GM19099 (cell line): ENCODE data around the gene CCNDBP1.

Experiments used
- POLR2A ChIP-seq: IDR thresholded peaks from 3 replicates; pipeline ENCODE4 v1.6.1; 2011; ENCODE audit warnings: low read depth; ENCODE audit not compliant: insufficient read length; ENCODE audit errors: extremely low read depth

Gene CCNDBP1

DNA sequence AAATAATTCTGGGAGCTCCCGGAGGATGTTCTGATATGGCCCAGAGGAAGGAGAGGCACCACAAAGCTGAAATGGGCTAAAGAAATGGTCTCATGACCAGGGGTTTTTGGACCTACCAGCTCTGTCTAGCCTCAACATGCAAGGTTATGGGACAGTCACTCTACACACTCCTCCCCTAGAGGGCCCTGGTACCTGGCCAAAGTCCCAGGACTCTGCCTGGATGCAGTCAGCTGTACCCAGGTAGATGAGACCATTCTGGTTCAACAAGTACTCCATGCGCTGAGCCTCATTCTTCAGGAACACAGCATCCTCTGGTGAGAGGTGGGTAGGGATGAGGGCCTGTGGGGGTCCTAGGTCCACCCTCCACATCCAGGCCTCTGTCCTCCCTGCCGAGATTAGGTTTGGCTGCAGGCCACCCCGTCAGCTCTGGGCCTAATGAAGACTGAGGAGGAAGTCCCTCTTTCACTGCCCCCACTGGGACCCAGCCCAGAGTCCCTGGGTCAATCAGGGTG is 26.1 kb downstream of the CCNDBP1 start:
- TF ChIP-seq POLR2A: no peak

DNA sequence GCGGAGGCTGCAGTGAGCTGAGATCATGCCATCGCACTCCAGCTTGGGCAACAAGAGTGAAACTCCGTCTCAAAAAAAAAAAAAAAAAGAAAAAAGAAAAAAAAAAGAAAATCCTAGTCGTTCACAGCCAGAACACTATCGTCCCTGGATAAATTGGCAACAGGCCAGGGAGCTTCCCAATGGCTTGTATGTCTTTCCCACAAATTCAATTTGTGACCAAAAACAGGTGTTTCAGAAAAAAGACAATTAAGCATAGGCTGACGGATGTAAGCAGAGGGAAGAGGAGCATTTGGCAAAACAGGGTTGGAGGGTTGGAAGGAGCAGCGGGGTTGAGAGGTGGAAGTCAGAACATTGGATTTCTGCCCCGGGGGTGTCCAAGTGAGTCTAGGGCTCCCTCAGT is 27.1 kb downstream of the CCNDBP1 start:
- no peak for TF ChIP-seq POLR2A

DNA sequence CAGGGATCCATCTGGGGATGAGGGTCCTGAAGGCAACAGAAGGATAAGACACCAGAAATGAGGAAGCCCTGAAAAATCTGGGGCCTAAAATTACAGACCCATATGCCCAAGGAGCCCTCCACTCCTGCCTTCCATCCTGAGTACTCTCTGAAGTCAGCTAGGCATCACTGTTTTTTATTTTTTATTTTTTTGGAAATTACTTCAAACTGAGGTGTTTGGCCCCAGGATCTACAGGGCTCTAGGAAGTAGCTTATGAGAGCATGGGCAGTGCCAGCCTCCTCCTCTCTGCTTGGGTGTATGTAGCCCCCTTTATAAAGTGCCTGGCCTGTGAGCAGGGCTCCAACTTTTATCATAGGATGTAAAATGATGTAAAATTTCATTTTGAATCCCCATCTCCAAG is 27.7 kb downstream of the CCNDBP1 start:
- no peak for TF ChIP-seq POLR2A

GRCh38 chr15:43213466-43213865 is 28.3 kb downstream of the CCNDBP1 start:
- TF ChIP-seq POLR2A: no peak

- TF ChIP-seq POLR2A: no peak
Measured at GRCh38 chr15:43214169-43214568, 29.0 kb downstream of the CCNDBP1 start.

- TF ChIP-seq POLR2A: no peak
Measured at GRCh38 chr15:43214592-43215295, 29.5 kb downstream of the CCNDBP1 start.

DNA sequence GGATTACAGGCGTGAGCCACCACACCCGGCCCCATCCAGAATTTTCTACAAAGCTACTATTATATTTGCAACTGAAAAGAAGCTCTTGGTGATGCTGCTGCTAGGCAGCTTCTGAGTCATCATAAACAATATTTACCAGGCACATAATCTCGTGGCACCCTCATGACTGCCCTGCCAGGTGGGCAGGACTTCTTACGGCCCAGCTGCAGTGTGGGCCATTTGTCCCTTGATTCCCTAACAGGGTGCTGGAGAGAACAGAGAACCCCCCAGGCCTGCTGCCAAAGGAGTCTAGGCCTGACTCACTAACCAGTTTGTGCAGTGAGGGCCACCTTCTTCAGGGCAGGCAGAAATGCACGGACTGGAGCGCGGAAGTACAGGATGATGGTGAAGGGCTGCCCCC is 30.8 kb downstream of the CCNDBP1 start:
- no peak for TF ChIP-seq POLR2A

- no peak for TF ChIP-seq POLR2A
Measured at GRCh38 chr15:43218908-43219706, 33.9 kb downstream of the CCNDBP1 start.

GRCh38 chr15:43219929-43220928 is 35.0 kb downstream of the CCNDBP1 start:
- TF ChIP-seq POLR2A: no peak

GRCh38 chr15:43220991-43221403 is 35.8 kb downstream of the CCNDBP1 start, which contains the start of gene EPB42:
Gene EPB42 (minus strand): TSS chr15:43221018. CDS start chr15:43220825, 193 bp downstream.
- no peak for TF ChIP-seq POLR2A

DNA sequence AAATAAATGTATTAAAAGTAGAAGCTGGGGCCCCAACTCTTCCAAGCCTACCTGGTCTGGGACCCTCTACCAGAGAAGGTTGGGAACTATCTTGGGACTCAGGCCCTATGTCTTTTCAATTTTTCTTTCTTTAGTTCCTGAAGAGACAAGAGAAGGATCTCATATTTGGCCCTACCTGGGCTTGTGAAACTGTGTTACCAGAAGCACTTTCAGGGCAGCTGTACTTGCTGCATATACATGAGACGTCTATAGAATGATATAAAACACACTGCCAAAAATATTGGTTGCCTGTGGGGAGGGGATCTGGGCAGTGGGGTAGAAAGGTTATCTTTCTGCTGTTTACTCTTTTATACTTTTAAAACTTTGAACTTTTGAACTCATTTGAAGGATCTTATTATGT is 36.2 kb downstream of the CCNDBP1 start:
- no peak for TF ChIP-seq POLR2A

DNA sequence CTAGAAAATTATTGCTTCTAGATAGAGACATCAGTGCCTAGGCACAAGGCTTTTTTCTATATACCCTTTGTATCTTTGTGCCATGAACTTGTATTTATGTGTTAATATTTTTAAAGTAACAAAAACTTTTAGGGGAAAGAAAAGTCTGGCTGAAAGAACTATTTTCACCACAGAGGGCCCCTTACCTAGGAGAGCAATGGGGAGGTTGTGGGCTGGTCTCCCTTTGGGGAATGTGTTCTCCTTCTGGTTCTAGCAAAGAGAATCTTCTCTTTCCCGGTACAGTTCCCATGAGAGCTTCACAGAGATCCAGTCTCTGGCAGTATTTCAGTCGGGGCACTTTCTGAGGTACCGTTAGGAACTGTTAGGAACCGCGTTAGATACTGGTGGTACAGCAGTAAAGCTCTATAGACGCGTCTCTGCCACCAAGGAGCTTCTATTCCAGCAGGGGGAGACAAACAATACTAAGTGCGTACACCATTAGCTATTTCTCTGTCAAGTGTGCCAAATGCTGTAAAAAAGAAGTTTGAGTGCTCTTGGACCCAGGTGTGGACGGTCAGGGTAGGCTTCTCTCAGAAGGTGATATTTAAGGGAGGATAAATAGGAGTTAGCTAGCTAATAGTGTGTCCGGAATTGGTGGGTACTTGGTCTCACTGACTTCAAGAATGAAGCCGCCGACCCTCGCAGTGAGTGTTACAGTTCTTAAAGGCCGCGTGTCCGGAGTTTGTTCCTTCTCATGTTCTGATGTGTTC is 40.2 kb downstream of the CCNDBP1 start:
- no peak for TF ChIP-seq POLR2A

DNA sequence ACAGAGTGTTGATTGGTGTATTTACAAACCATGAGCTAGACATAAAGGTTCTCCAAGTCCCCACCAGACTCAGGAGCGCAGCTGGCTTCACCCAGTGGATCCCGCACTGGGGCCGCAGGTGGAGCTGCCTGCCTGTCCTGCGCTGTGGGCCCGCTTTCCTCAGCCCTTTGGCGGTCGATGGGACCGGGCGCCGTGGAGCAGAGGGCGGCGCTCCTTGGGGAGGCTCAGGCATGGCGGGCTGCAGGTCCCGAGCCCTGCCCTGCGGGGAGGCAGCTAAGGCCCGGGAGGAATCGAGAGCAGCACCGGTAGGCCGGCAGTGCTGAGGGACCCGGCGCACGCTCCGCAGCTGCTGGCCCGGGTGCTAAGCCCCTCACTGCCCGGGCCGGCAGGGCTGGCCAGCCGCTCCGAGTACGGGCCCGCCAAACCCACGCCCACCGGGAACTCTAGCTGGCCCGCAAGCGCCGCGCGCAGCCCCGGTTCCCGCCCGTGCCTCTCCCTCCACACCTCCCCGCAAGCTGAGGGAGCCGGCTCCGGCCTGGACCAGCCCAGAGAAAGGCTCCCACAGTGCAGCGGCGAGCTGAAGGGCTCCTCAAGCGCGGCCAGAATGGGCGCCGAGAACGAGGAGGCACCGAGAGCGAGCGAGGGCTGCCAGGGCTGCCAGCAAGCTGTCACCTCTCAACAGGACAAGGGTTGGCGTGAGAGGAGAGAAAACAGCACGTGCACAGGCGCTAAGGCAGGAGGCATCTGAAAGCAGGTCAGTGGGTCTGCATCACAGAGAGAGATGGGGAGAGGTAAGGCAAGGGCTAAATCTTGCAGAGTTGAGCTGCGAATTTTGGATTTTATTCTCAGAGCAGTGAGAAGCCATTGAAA is 41.5 kb downstream of the CCNDBP1 start:
- no peak for TF ChIP-seq POLR2A
